CD4-positive, alpha-beta T cell treated with Interleukin-6 at 100 ng/mL for 8 hours (primary cell): Measurements from ENCODE around the gene HIVEP3.
"Not testable (repeated sequence)": the region's sequence is repeated elsewhere in the genome, so short reads cannot be mapped to it uniquely, and the experiment has no call there.

Experiments used
- DNase-seq: peaks from one replicate; pipeline ENCODE4 v3.0.0-alpha.2; 2020; ENCODE audit warnings: mixed read lengths, low spot score

Gene HIVEP3

GRCh38 chr1:41918450-41919043 is at the start of gene HIVEP3:
Gene HIVEP3 (minus strand): TSS chr1:41918922.
- DNase-seq = no peak

GRCh38 chr1:41964400-41964799 is 45.7 kb upstream of the HIVEP3 start:
- DNase-seq = no peak

DNA sequence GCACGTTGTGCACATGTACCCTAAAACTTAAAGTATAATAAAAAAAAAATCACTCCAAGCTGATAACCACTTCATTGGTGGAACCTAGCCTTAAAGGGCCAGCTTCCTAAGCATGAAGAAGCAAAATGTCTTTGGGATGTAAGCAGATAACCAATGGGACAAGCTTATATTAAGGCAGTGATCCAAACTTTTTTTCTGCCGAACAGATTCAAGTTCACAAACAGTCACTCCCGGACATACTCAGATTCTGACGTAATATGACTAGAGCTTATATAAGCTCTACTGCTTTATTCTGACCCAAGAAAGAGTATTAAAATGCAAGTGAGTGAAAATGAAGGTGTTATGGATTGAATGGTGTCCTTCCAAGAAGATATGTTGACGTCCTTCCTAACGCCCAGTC is 44.9 kb upstream of the HIVEP3 start:
- no peak for DNase-seq

DNA sequence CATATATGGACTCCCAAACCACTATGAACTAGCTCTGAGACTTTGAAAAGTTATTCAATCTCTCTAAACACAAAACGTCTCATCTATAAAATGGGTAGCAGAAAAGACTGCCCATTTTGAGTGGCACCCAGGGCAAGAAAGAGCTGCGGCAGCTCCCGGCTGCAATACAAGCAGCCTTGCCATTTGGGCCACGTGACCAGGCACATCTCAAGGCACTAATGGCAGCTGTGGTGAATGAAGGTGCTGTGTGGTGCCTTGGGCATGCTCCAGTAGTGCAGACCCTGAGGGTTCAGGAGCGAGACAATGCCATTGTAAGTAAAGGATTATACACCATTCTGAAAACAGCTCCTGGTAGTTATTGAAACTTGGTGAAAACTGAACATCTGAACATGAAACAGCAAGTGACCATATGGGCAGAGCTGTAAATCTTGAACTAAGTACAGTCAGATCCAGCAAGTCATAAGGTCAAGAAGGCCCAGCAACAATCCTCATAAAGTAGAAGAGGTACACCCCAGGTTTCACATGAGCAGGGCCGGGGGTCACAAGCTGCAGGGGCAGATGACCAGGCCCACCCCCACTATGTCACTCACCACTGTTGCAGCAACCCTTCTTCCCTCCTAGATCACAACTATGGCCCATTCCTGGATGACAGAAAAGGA is 39.4 kb upstream of the HIVEP3 start:
- no peak for DNase-seq

- DNase-seq = no peak
Measured at GRCh38 chr1:41957568-41957967, 38.8 kb upstream of the HIVEP3 start.

DNA sequence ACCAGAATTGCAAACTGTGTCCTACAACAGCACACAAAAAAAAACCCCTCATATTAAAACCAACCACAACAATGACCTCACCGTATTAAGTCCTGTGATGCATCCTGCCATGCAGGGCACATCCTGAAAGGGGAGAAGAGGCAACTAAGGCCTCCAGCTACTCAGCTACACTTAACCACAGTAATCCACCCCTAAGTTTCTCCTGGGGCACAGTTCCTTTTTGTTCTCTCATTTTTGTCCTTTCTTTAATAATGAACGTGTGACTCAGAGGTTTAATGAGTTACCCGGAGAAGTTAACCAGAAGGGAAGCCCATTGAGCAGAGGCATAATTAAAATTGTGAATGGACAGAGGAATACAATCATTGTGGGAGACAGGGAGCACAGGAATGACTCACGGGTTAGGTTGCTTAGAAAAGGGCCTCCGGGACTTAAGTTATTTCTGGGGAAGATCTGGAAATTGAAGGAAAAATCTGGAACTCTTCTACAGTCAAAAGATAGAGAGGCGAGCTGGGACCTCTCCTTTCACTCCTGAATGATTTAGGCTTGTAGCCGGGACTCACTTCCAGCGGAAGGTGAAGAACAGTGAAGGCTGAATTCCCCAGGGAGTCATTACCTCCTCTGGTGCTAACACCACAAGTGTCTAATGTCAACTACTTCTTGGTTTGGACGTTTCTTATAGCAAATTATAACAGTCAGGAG is 36.9 kb upstream of the HIVEP3 start:
- no peak for DNase-seq

- DNase-seq = no peak
Measured at GRCh38 chr1:41954533-41954944, 35.8 kb upstream of the HIVEP3 start.

- DNase-seq = no peak
Measured at GRCh38 chr1:41953291-41953690, 34.6 kb upstream of the HIVEP3 start.

GRCh38 chr1:41952208-41952607 is 33.5 kb upstream of the HIVEP3 start:
- DNase-seq = no peak

GRCh38 chr1:41951492-41951891 is 32.8 kb upstream of the HIVEP3 start:
- DNase-seq = not testable (repeated sequence)

DNA sequence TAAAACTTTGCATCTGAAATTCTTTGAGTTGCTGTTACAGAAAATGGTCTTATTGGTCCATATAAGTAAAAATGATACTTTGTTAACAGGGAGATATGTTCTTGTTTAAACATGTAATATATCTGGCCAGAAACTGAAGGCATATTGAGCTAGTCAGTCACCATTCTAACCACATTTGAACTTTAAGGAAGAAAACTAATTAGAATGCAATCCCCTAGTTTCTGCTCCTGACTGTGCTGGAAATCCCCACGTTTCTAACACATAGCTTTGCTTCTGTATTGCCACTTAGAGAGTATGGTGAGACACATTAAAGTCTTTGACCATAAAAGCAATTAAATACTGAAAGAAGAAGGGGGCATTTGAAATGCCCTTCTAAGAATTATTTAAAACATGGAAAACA is 32.1 kb upstream of the HIVEP3 start:
- no peak for DNase-seq

- DNase-seq = not testable (repeated sequence)
Measured at GRCh38 chr1:41945946-41946345, 27.2 kb upstream of the HIVEP3 start.

GRCh38 chr1:41943717-41944116 is 25.0 kb upstream of the HIVEP3 start:
- DNase-seq = no peak

GRCh38 chr1:41942278-41942677 is 23.6 kb upstream of the HIVEP3 start:
- no peak for DNase-seq

DNA sequence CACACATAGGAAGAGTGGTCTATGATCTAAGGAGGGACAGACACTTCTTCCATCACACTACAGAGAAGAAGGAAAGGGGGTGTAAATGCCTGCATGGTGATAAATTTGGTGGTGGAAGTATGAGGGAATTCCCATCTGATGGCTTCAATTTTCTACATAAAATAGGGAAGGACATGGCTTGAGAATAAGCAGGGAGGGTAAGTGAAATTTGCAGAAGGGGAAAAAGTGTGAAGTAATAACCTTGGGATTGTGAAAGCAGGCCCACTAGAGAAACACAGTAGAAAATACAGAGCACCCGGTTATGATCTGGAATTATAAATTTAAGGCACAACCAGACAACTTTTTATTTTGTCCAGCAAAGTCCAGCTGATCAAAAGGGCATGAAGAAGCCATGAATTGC is 22.7 kb upstream of the HIVEP3 start:
- DNase-seq = no peak

DNA sequence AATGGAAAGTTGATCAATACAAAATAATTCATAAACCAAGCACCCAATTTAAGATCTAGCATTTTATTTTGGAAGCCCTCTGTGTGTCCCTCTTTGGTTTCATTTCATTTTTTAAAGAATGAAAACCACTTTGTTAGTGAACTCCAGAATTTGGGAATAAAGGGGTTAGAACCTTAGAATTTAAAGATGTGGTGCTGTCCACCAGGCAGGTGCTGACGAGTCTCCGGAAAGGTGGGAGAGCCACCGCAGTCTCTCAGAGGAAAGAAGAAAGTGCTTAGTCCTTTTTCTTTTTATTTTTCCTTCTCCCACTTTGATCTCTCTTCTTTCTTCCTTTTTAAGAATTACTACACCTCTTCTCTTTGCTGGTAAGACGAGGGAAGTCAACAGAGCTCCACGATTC is 20.5 kb upstream of the HIVEP3 start:
- no peak for DNase-seq

GRCh38 chr1:41936107-41936506 is 17.4 kb upstream of the HIVEP3 start:
- DNase-seq = no peak

DNA sequence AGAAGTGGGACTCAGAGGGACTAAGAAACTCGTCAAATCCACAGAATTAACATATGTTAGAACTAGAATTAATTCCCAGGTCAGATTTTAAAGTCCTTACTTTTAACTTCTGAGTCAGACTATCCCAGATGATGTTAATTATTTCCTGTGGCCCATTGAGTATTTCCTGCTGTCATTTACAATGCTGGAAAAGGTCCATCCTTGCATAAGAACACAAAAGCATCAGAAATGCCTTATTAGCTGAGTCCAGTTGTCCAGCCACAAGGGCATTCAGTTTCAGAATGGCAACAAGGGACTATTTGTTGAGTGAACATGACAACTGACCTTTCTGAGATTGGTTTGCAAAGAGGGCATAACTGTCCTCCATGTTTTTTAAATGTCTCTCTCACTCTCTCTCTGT is 16.5 kb upstream of the HIVEP3 start:
- no peak for DNase-seq

DNA sequence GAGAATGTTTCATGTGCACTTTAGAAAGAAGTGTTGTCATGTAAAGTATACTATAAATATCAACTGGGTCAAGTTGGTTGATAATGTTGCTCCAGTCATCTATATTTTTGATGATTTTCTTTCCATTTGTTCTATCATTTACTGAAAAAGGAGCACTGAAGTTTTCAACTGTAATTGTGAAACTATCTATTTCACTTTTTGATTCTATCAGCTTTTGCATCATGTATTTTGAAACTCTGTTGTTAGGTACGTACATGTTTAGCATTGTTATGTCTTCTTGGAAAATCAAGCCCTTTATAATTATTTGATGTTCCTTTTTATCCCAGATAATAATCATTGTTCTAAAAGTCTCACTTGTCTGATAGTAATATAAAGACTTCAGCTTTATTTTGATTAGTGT is 14.4 kb upstream of the HIVEP3 start:
- no peak for DNase-seq

- no peak for DNase-seq
Measured at GRCh38 chr1:41931578-41931977, 12.9 kb upstream of the HIVEP3 start.

DNA sequence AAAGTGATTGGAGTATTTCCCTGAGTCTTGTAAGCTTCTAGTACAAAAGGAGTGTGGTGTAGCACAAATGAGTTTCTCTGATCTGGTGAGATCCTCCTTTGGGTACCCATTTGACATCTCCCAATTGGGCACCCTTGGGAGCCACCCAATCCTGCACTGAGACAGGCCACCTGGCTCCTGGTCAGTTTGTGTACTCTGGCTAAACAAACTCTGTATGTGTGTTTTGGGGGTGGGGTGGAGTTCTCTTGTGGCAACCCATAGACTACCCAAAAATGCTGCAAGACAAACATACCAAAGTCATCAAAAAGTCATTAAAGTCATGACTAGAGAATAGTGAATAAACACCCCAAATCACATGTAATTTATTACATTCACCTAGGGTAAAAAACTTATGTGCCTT is 8.4 kb upstream of the HIVEP3 start:
- DNase-seq = no peak

DNA sequence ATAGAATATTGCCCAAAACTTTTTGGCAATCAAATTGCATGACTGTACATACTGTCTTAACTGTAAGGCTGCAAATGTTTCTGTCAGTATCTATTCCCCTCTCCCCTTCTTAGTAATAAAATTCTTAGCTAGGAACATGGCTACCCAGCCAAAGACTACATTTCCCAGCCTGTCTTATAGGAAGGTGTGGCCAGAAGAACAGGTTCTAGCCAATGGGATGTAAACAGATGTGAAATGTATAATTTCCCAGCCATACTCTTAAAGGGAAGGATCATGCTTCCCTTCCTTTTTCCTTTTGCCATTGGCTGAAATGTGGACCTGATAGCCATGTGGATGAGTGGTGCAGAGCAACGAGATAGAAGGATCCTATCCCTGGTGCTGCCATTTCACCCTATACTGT is 7.0 kb upstream of the HIVEP3 start:
- DNase-seq = no peak

DNA sequence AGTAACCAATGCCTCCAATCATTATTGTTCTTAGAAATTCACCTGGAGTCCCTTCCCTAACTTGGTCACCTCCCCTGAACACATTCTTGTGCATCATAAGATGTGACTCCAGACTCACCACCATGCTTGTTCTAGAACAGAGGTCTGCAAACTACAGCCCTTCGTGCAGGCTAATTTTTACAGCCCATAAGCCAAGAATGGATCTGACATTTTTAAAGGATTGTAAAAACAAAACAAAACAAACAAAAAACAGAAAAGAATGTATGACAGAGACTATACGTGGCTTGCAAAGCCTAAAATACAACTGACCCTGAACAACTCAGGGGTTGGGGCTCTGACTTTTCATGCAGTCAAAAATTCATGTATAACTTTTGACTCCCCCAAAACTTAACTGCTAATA is 6.2 kb upstream of the HIVEP3 start:
- DNase-seq = no peak

GRCh38 chr1:41921271-41921670 is 2.5 kb upstream of the HIVEP3 start:
- DNase-seq = not testable (repeated sequence)
